ENCODE measurements around the gene S100A12.

GRCh38 chr1:153395776-153396175, 20.4 kb upstream of the S100A12 start:
- no peak for TF ChIP-seq ZNF274 (IDR thresholded peaks at IDR 0.05; ENCODE audit: low read depth, low read length)
- TF ChIP-seq SUZ12 (IDR thresholded peaks at IDR 0.05; ENCODE audit: extremely low read depth, insufficient read depth, insufficient read length) = no peak
- TF ChIP-seq YY1 (IDR thresholded peaks at IDR 0.05; ENCODE audit: insufficient read depth, insufficient read length) = no peak
